ENCODE data around the gene NR5A1.

DNA sequence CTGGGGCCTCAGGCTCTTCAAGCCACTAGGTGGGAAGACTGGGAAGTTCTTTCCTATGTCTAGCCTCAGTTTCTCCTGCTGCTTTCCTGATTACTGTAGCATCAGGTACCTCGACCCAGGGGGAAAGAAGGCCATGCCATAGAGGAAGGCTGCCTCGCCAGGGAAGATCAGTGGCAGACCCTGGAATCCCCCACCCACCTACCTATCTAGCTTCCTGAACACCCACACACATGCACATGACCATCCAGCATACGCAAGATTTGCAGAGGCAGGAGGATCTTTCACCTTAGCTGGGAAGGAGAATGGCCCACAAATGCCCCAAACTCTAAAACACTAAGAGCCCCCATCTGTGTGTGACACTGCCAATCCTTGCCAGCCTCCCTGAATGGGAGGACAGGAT lies 8.0 kb downstream of the NR5A1 start:
- no peak for TF ChIP-seq POLR2AphosphoS5 (IDR thresholded peaks at IDR 0.05)
- no peak for TF ChIP-seq CTCF (IDR thresholded peaks at IDR 0.05)
- no peak for TF ChIP-seq EP300 (IDR thresholded peaks at IDR 0.05)

Data from esophagus muscularis mucosa (tissue), 4 donors.